ENCODE measurements around the gene ACAP3. TPM values are rescaled to one million over a fixed set of nuclear protein-coding genes. Genes with fewer than 3 reads are reported as not detected.

ACAP3 gene
- total and polyA plus RNA-seq, 5 donors = 33.1 to 61.8 (median 40.1) TPM

GRCh38 chr1:1286313-1287261 lies 21.1 kb downstream of the ACAP3 start:
- 62% methylated on average over 50 of the region's 50 CpGs for WGBS
- no peaks in the 10 kb centered on the region for H3K9me3 ChIP-seq (ENCODE audit: control insufficient read depth, low read length)
- ATAC-seq (no peak), DNase-seq (peak in 1 of 3 donors; percentile 63)
- H3K27me3 ChIP-seq (ENCODE audit: control insufficient read depth, insufficient read depth) = no peaks in the 10 kb centered on the region
- intact Hi-C loops (cut with DNase I) = no loop called here
- no peaks in the 10 kb centered on the region for H3K4me1 ChIP-seq (ENCODE audit: control insufficient read depth, insufficient read depth, low read length)
- no peak overlapping the region for H3K27ac ChIP-seq (ENCODE audit: low read length)
- no peak overlapping the region for H3K4me3 ChIP-seq (ENCODE audit: low read length)

DNA sequence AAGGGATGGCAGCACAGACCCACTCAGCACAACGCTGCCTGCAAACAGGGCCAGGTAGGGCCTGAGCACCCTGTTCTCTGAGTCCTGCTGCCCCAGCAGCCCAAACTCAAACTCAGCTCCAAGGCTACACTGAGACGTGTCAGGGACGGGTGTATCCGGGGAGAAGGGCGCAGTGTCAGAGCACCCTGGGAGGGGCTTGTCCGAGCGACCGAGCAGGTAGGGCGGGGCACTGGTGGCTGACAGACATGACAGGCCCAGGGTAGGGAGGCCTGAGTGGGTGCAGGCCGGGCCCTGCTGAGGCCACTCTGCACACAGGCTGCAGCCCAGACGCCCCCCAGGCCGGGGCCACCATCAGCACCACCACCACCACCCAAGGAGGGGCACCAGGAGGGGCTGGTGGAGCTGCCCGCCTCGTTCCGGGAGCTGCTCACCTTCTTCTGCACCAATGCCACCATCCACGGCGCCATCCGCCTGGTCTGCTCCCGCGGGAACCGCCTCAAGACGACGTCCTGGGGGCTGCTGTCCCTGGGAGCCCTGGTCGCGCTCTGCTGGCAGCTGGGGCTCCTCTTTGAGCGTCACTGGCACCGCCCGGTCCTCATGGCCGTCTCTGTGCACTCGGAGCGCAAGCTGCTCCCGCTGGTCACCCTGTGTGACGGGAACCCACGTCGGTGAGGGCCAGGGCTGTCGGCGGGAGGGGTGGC lies 22.0 kb downstream of the ACAP3 start:
- WGBS = 68% methylated on average over 37 of the region's 37 CpGs
- ATAC-seq (peak in 1 of 2 donors; percentile 4), DNase-seq (peak in 1 of 3 donors; percentile 44)
- Histone ChIP-seq H3K4me3 (ENCODE audit: low read length) (no peak overlapping the region), H3K27ac (ENCODE audit: low read length) (no peak overlapping the region), H3K4me1 (ENCODE audit: control insufficient read depth, insufficient read depth, low read length) (no peaks in the 10 kb centered on the region), H3K9me3 (ENCODE audit: control insufficient read depth, low read length) (no peaks in the 10 kb centered on the region), H3K27me3 (ENCODE audit: control insufficient read depth, insufficient read depth) (no peaks in the 10 kb centered on the region)
- intact Hi-C loops (cut with DNase I) = no loop called here

DNA sequence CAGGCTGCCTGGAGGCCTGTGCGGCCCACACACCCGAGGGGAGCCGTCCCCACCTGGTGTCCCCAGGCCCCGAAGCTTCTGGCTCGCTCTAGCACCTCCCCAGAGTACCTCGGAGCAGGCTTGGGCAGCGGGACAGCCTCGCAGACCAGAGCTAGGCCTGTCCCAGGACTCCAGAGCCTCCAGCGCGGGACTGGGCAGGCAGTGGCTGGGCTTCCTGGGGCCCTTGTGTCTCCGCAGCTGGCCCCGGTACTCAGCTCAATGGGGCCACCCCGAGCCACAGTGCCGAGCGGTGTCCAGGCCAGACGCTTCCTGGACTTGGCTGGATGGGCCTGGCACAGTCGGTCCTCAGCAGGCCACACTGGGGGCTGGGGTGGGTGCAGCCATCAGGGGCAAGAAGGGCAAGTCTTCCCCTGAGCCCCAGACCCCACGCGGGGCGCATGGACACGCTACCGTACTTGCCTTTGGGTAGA lies 22.6 kb downstream of the ACAP3 start:
- H3K27ac ChIP-seq (ENCODE audit: low read length) = no peak overlapping the region
- DNase-seq (peak in 1 of 3 donors; percentile 48), ATAC-seq (no peak)
- H3K4me1 ChIP-seq (ENCODE audit: control insufficient read depth, insufficient read depth, low read length) = no peaks in the 10 kb centered on the region
- no peaks in the 10 kb centered on the region for H3K27me3 ChIP-seq (ENCODE audit: control insufficient read depth, insufficient read depth)
- intact Hi-C loops (cut with DNase I) = no loop called here
- no peak overlapping the region for H3K4me3 ChIP-seq (ENCODE audit: low read length)
- 90% methylated on average over 22 of the region's 22 CpGs for WGBS
- H3K9me3 ChIP-seq (ENCODE audit: control insufficient read depth, low read length) = no peaks in the 10 kb centered on the region

DNA sequence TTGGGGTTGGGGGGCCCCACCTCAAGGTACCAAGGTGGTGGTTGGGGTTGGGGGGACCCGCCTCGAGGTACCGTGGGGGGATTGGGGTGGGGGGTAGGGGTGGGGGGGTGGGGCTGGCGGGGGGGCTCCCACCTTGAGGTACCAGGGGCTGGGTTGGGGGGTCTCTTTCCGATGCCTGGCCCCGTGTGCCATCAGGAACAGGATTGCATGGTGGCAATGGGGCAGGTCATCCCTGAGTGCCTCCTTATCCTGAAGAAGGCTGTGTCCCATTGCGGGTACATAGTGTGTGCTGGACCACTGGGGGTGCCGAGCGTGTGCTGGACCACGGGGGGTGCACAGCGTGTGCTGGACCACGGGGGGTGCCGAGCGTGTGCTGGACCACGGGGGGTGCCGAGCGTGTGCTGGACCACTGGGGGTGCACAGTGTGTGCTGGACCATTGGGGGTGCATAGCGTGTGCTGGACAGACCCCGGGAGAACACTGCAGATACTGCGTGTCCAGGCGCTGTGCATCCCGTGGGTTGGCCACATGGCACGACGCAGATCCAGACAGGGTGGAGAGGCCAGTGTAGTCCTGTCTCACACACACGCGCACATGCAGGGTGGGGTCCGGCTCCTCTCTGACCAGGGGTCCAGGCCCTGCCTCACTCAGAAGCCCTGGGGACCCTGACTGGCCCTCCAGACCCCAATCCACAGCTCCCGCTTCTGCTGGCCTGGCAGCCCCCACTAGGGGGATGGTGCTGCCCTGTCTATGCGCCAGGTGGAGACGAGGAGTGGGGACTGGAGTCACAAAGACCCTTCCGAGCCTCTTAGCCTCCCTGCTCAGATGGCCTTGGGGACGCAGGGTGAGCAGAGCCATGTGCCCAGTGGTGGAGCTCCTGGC lies 23.3 kb downstream of the ACAP3 start:
- intact Hi-C loops (cut with DNase I) = no loop called here
- H3K27me3 ChIP-seq (ENCODE audit: control insufficient read depth, insufficient read depth) = no peaks in the 10 kb centered on the region
- DNase-seq (peak in 1 of 3 donors; percentile 53), ATAC-seq (no peak)
- no peak overlapping the region for H3K4me3 ChIP-seq (ENCODE audit: low read length)
- no peak overlapping the region for H3K27ac ChIP-seq (ENCODE audit: low read length)
- no peaks in the 10 kb centered on the region for H3K9me3 ChIP-seq (ENCODE audit: control insufficient read depth, low read length)
- WGBS = 82% methylated on average over 32 of the region's 32 CpGs
- no peaks in the 10 kb centered on the region for H3K4me1 ChIP-seq (ENCODE audit: control insufficient read depth, insufficient read depth, low read length)

DNA sequence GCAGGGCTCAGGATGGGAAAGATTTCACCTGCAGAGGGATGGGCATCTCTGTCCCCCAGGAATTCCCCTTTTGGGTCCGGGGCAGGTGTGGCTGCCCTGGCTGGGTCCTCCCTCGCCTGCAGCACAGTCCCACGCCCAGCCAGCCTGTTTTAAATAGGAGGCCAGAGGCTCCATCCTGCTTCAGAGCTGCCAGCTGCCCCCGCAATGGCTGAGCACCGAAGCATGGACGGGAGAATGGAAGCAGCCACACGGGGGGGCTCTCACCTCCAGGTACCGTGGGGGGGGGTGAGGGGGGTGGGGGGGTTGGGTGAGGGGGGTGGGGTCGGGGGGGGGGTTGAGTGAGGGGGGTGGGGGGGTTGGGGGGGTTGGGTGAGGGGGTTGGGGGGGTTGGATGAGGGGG lies 23.9 kb downstream of the ACAP3 start:
- no peak overlapping the region for H3K27ac ChIP-seq (ENCODE audit: low read length)
- H3K4me3 ChIP-seq (ENCODE audit: low read length) = no peak overlapping the region
- H3K27me3 ChIP-seq (ENCODE audit: control insufficient read depth, insufficient read depth) = no peaks in the 10 kb centered on the region
- H3K4me1 ChIP-seq (ENCODE audit: control insufficient read depth, insufficient read depth, low read length) = no peaks in the 10 kb centered on the region
- DNase-seq = peak in 1 of 3 donors; percentile 39
- no peaks in the 10 kb centered on the region for H3K9me3 ChIP-seq (ENCODE audit: control insufficient read depth, low read length)
- no peak for ATAC-seq
- intact Hi-C loops (cut with DNase I) = no loop called here
- 11% methylated on average over 8 of the region's 9 CpGs for WGBS

- DNase-seq = peak in 1 of 3 donors; percentile 49
- Histone ChIP-seq H3K4me1 (ENCODE audit: control insufficient read depth, insufficient read depth, low read length) (no peaks in the 10 kb centered on the region), H3K4me3 (ENCODE audit: low read length) (no peak overlapping the region), H3K27me3 (ENCODE audit: control insufficient read depth, insufficient read depth) (no peaks in the 10 kb centered on the region), H3K9me3 (ENCODE audit: control insufficient read depth, low read length) (no peaks in the 10 kb centered on the region), H3K27ac (ENCODE audit: low read length) (no peak overlapping the region)
- intact Hi-C loops (cut with DNase I) = no loop called here
- WGBS = 83% methylated on average over 14 of the region's 14 CpGs
- no peak for ATAC-seq
These were observed 24.7 kb downstream of the ACAP3 start for GRCh38 chr1:1282998-1283397.

- Histone ChIP-seq H3K4me1 (ENCODE audit: control insufficient read depth, insufficient read depth, low read length) (no peaks in the 10 kb centered on the region), H3K27ac (ENCODE audit: low read length) (no peak overlapping the region), H3K9me3 (ENCODE audit: control insufficient read depth, low read length) (no peaks in the 10 kb centered on the region), H3K4me3 (ENCODE audit: low read length) (no peak overlapping the region), H3K27me3 (ENCODE audit: control insufficient read depth, insufficient read depth) (no peaks in the 10 kb centered on the region)
- ATAC-seq = peak; percentile 58 to 75
- DNase-seq = peak in 2 of 3 donors; percentile 86 to 87
- 46% methylated on average over 26 of the region's 26 CpGs for WGBS
- intact Hi-C loops (cut with DNase I) = no loop called here
These were observed 26.0 kb downstream of the ACAP3 start for GRCh38 chr1:1281533-1282321.

GRCh38 chr1:1280782-1281481 lies 26.8 kb downstream of the ACAP3 start:
- Histone ChIP-seq H3K27ac (ENCODE audit: low read length) (no peak overlapping the region), H3K27me3 (ENCODE audit: control insufficient read depth, insufficient read depth) (no peaks in the 10 kb centered on the region), H3K4me3 (ENCODE audit: low read length) (no peak overlapping the region), H3K4me1 (ENCODE audit: control insufficient read depth, insufficient read depth, low read length) (no peaks in the 10 kb centered on the region), H3K9me3 (ENCODE audit: control insufficient read depth, low read length) (no peaks in the 10 kb centered on the region)
- 90% methylated on average over 21 of the region's 21 CpGs for WGBS
- DNase-seq (peak in 2 of 3 donors; percentile 42 to 50), ATAC-seq (peak in 1 of 2 donors; percentile 7)
- intact Hi-C loops (cut with DNase I) = no loop called here

- Histone ChIP-seq H3K4me3 (ENCODE audit: low read length) (no peak overlapping the region), H3K27ac (ENCODE audit: low read length) (no peak overlapping the region), H3K9me3 (ENCODE audit: control insufficient read depth, low read length) (no peaks in the 10 kb centered on the region), H3K4me1 (ENCODE audit: control insufficient read depth, insufficient read depth, low read length) (peaks cover 3% of the 10 kb centered on the region), H3K27me3 (ENCODE audit: control insufficient read depth, insufficient read depth) (no peaks in the 10 kb centered on the region)
- WGBS = 93% methylated on average over 16 of the region's 17 CpGs
- ATAC-seq (no peak), DNase-seq (peak in 1 of 3 donors; percentile 39)
- intact Hi-C loops (cut with DNase I) = no loop called here
These were observed 28.7 kb downstream of the ACAP3 start for GRCh38 chr1:1279028-1279427.

All from right cardiac atrium (tissue), 5 donors.